GM23338 (cell line): ENCODE data around the gene SEZ6L. TPM values are rescaled to one million over a fixed set of nuclear protein-coding genes. Genes with fewer than 3 reads are reported as not detected.

Experiments used
- ATAC-seq: fragments of 200-7000 bp; cut with Tn5 transposase; 3 replicates; pipeline ENCODE4 v1.9.1; 2020
- DNase-seq: peaks from one replicate; pipeline ENCODE4 v3.0.0-alpha.2; 2015; ENCODE audit warnings: low spot score
- H2AFZ ChIP-seq: fragments of 200-600 bp; sonication (generic); 2 replicates; pipeline ENCODE4 v1.8.0; 2016; ENCODE audit warnings: antibody characterized with exemption, mild to moderate bottlenecking, moderate library complexity
- H3F3A ChIP-seq: fragments of 200-600 bp; sonication (generic); replicated peaks from 2 replicates; pipeline ENCODE4 v1.8.0; 2017; ENCODE audit warnings: antibody characterized with exemption, mixed run types, low read depth
- H3K27ac ChIP-seq: fragments of 200-600 bp; sonication (generic); 2 replicates; pipeline ENCODE4 v1.6.1; 2016; ENCODE audit warnings: low read depth
- H3K27me3 ChIP-seq: fragments of 200-600 bp; sonication (generic); 2 replicates; pipeline ENCODE4 v1.8.0; 2016; ENCODE audit warnings: mild to moderate bottlenecking, mixed run types, moderate library complexity; ENCODE audit not compliant: insufficient read depth
- H3K36me3 ChIP-seq: fragments of 200-600 bp; sonication (generic); 2 replicates; pipeline ENCODE4 v1.8.0; 2016; ENCODE audit warnings: mild to moderate bottlenecking; ENCODE audit not compliant: insufficient read depth
- H3K4me1 ChIP-seq: fragments of 200-600 bp; sonication (generic); 2 replicates; pipeline ENCODE4 v1.8.0; 2016; ENCODE audit warnings: mild to moderate bottlenecking, moderate library complexity; ENCODE audit not compliant: insufficient read depth
- H3K4me2 ChIP-seq: fragments of 200-600 bp; sonication (generic); 2 replicates; pipeline ENCODE4 v1.7.1; 2017; ENCODE audit warnings: mixed run types
- H3K4me3 ChIP-seq: fragments of 200-600 bp; sonication (generic); 2 replicates; pipeline ENCODE4 v1.6.1; 2016; ENCODE audit warnings: mixed run types
- H3K79me2 ChIP-seq: fragments of 200-600 bp; sonication (generic); replicated peaks from 2 replicates; pipeline ENCODE4 v1.8.0; 2017; ENCODE audit warnings: mild to moderate bottlenecking; ENCODE audit not compliant: insufficient read depth
- H3K9me2 ChIP-seq: fragments of 200-600 bp; sonication (generic); 2 replicates; pipeline ENCODE4 v1.8.0; 2017; ENCODE audit not compliant: insufficient read depth
- H4K20me1 ChIP-seq: fragments of 200-600 bp; sonication (generic); replicated peaks from 2 replicates; pipeline ENCODE4 v1.8.0; 2017; ENCODE audit warnings: mild to moderate bottlenecking; ENCODE audit not compliant: insufficient read depth
- H3K27ac Mint-ChIP-seq: 2 replicates; pipeline ENCODE4 v1.8.0; 2020; ENCODE audit warnings: inconsistent platforms, mild to moderate bottlenecking, moderate library complexity, mixed read lengths
- H3K27me3 Mint-ChIP-seq: 3 replicates; pipeline ENCODE4 v1.8.0; 2022; ENCODE audit warnings: low read depth, mild to moderate bottlenecking, moderate library complexity, mixed read lengths, inconsistent platforms; ENCODE audit not compliant: insufficient read depth, poor library complexity
- H3K36me3 Mint-ChIP-seq: 3 replicates; pipeline ENCODE4 v1.8.0; 2021; ENCODE audit warnings: low read depth, mild to moderate bottlenecking, inconsistent platforms, moderate library complexity, mixed read lengths
- H3K4me1 Mint-ChIP-seq: 3 replicates; pipeline ENCODE4 v1.8.0; 2020; ENCODE audit warnings: mild to moderate bottlenecking, inconsistent platforms, mixed read lengths
- H3K4me3 Mint-ChIP-seq: 3 replicates; pipeline ENCODE4 v1.8.0; 2021; ENCODE audit warnings: moderate library complexity, mild to moderate bottlenecking, inconsistent platforms, mixed read lengths
- H3K9me3 Mint-ChIP-seq: 3 replicates; pipeline ENCODE4 v1.8.0; 2020; ENCODE audit warnings: moderate library complexity, mild to moderate bottlenecking, inconsistent platforms, mixed read lengths
- CREB1 ChIP-seq: fragments of 250-450 bp; sonication (Bioruptor Pico); IDR thresholded peaks from 2 replicates; pipeline ENCODE4 v1.5.0; 2020; ENCODE audit warnings: low read depth, mild to moderate bottlenecking, moderate library complexity
- CTCF ChIP-seq, 2 experiments: fragments of 200-600 bp in 1 of 2; sonication (generic) in 1 of 2; conservative IDR thresholded peaks; 2 replicates each; pipeline versions ENCODE4 v1.5.1 to v1.6.1; 2016 to 2017; ENCODE audit warnings: antibody characterized with exemption in 2 of 2, low read depth in 2 of 2, mild to moderate bottlenecking in 2 of 2, moderate library complexity in 1 of 2
- ETS1 ChIP-seq: IDR thresholded peaks from 2 replicates; pipeline ENCODE4 v1.6.1; 2016; ENCODE audit warnings: antibody characterized with exemption
- EZH2 ChIP-seq: fragments of 200-600 bp; sonication (generic); IDR thresholded peaks from one replicate; pipeline ENCODE4 v1.8.0; 2017; ENCODE audit warnings: antibody characterized with exemption, mild to moderate bottlenecking, low read depth; ENCODE audit not compliant: unreplicated experiment
- EZH2phosphoT487 ChIP-seq: fragments of 200-600 bp; sonication (generic); IDR thresholded peaks from one replicate; pipeline ENCODE4 v1.8.1; 2018; ENCODE audit warnings: antibody characterized with exemption; ENCODE audit not compliant: unreplicated experiment
- JUNB ChIP-seq: IDR thresholded peaks from one replicate; pipeline ENCODE4 v1.6.1; 2016; ENCODE audit warnings: antibody characterized with exemption; ENCODE audit not compliant: unreplicated experiment
- NANOG ChIP-seq: IDR thresholded peaks from 2 replicates; pipeline ENCODE4 v1.6.1; 2016; ENCODE audit warnings: antibody characterized with exemption, borderline replicate concordance
- POLR2AphosphoS5 ChIP-seq: IDR thresholded peaks from 2 replicates; pipeline ENCODE4 v1.6.1; 2016; ENCODE audit warnings: antibody characterized with exemption, low read depth
- REST ChIP-seq: IDR thresholded peaks from one replicate; pipeline ENCODE4 v1.6.1; 2018; ENCODE audit warnings: antibody characterized with exemption; ENCODE audit not compliant: unreplicated experiment
- STAT1 ChIP-seq: IDR thresholded peaks from one replicate; pipeline ENCODE4 v1.6.1; 2016; ENCODE audit warnings: antibody characterized with exemption; ENCODE audit not compliant: unreplicated experiment
- ZNF114 ChIP-seq: fragments of 250-450 bp; sonication (Bioruptor Pico); IDR thresholded peaks from 2 replicates; pipeline ENCODE4 v1.5.0; 2020; ENCODE audit warnings: mild to moderate bottlenecking, moderate library complexity
- ZNF331 ChIP-seq: fragments of 250-450 bp; sonication (Bioruptor Pico); IDR thresholded peaks from 2 replicates; pipeline ENCODE4 v1.5.0; 2020; ENCODE audit warnings: low read depth, mild to moderate bottlenecking, moderate library complexity
- ZNF462 ChIP-seq: fragments of 250-450 bp; sonication (Bioruptor Pico); IDR thresholded peaks from 2 replicates; pipeline ENCODE4 v1.5.0; 2020; ENCODE audit warnings: mild to moderate bottlenecking, moderate library complexity
- polyA plus RNA-seq: library from polyadenylated mRNA; unstranded; fragments of >200 nt; fragmentation: Nextera tagmentation; extraction: Ambion mirVana; gene quantifications from 2 replicates; pipeline ENCODE4 v1.2.1, GENCODE V29; 2016
- total RNA-seq: library from RNA; depleted of rRNA; stranded (reverse); fragments of >200 nt; shearing (Covaris generic); gene quantifications from 2 replicates; pipeline ENCODE4 v1.2.3, GENCODE V29; 2014

SEZ6L gene
- total and polyA plus RNA-seq, 2 experiments from 2014 or later, result 0.13 to 0.24 TPM

GRCh38 chr22:26197425-26197824 lies 28.2 kb downstream of the SEZ6L start:
- H3K36me3 Mint-ChIP-seq, result no peaks in the 10 kb centered on the region

More at GRCh38 chr22:26197425-26197824, 28.2 kb downstream of the SEZ6L start:
- H3K36me3 ChIP-seq, result no peaks in the 10 kb centered on the region
- H3K79me2 ChIP-seq, result no peaks in the 10 kb centered on the region
- H3K4me3 ChIP-seq, result no peak overlapping the region
- H2AFZ ChIP-seq, result no peak overlapping the region
- no peak for DNase-seq
- no peak overlapping the region for H3K4me2 ChIP-seq
- no peak for ATAC-seq
- peaks cover 5% of the 10 kb centered on the region; the same call in 1 of the 2 replicates for H3K9me2 ChIP-seq
- peaks cover 2% of the 10 kb centered on the region for H3K27me3 Mint-ChIP-seq
- H3K4me3 Mint-ChIP-seq, result no peak overlapping the region
- H3K27me3 ChIP-seq, result no peaks in the 10 kb centered on the region
- H3F3A ChIP-seq, result no peaks in the 10 kb centered on the region
- no peaks in the 10 kb centered on the region for H3K4me1 ChIP-seq
- no peak overlapping the region for H3K27ac ChIP-seq
- H3K27ac Mint-ChIP-seq, result no peak overlapping the region
- no peaks in the 10 kb centered on the region for H3K9me3 Mint-ChIP-seq
- H3K4me1 Mint-ChIP-seq, result no peaks in the 10 kb centered on the region; the same call in 2 of the 3 replicates
- no peaks in the 10 kb centered on the region for H4K20me1 ChIP-seq
- TF ChIP-seq EZH2, result no peak
- no peak for TF ChIP-seq NANOG
- TF ChIP-seq CREB1 (CRISPR knock-in tag), result no peak
- no peak for TF ChIP-seq ZNF331 (CRISPR knock-in tag)
- no peak for TF ChIP-seq STAT1
- no peak for TF ChIP-seq ETS1
- no peak for TF ChIP-seq REST
- no peak for TF ChIP-seq ZNF114 (CRISPR knock-in tag)
- no peak for TF ChIP-seq CTCF (conservative IDR thresholded peaks at IDR 0.05; ENCODE audit: low read depth in 2 of 2)
- TF ChIP-seq ZNF462 (CRISPR knock-in tag), result no peak
- no peak for TF ChIP-seq JUNB
- no peak for TF ChIP-seq POLR2AphosphoS5
- TF ChIP-seq EZH2phosphoT487, result no peak
